Measurements from ENCODE around the gene MYH16. TPM values are rescaled to one million over a fixed set of nuclear protein-coding genes. Genes with fewer than 3 reads are reported as not detected.

The MYH16 gene
- total and polyA plus RNA-seq, 4 donors: not detected

GRCh38 chr7:99312316-99313203, 39.9 kb downstream of the MYH16 start:
- Histone ChIP-seq H3K9me3 (ENCODE audit: control insufficient read depth in 4 of 4, low read length in 3 of 4) (peaks cover 0 to 4% (median 0%) of the 10 kb centered on the region in 4 donors), H3K4me1 (ENCODE audit: control insufficient read depth in 4 of 4, insufficient read depth in 4 of 4, low read length in 3 of 4) (peaks cover 0 to 5% (median 2%) of the 10 kb centered on the region in 4 donors), H3K27ac (ENCODE audit: low read depth in 1 of 2, low read length in 2 of 2) (no peak overlapping the region), H3K9ac (ENCODE audit: low read depth in 1 of 2, low read length in 2 of 2) (peak overlapping the region in 1 of 2 donors; percentile 14), H3K36me3 (ENCODE audit: control insufficient read depth in 4 of 4, insufficient read depth in 3 of 4, low read depth in 1 of 4, low read length in 3 of 4) (no peaks in the 10 kb centered on the region), H3K4me3 (ENCODE audit: low read depth in 1 of 3, low read length in 3 of 3) (no peak overlapping the region), H3K27me3 (ENCODE audit: control insufficient read depth in 4 of 4, insufficient read depth in 4 of 4, low read length in 3 of 4) (no peaks in the 10 kb centered on the region)
- WGBS: 40% methylated on average over 16 of the region's 16 CpGs
- TF ChIP-seq RAD21 (IDR thresholded peaks at IDR 0.05) (peak; percentile 94 to 95), FOXA1 (IDR thresholded peaks at IDR 0.05) (no peak), HNF4A (conservative IDR thresholded peaks at IDR 0.05) (peak; percentile 13 to 32), CTCF (IDR thresholded peaks at IDR 0.05; ENCODE audit: low read depth, low read length, missing input control) (peak; percentile 92)
- peak; percentile 82 for DNase-seq (ENCODE audit: low spot score)

- H3K4me3 ChIP-seq (ENCODE audit: low read depth in 1 of 3, low read length in 3 of 3): no peak overlapping the region
- 25% methylated on average over 1 of the region's 1 CpG for WGBS
Observed at GRCh38 chr7:99313204-99313573, 40.5 kb downstream of the MYH16 start.

More at GRCh38 chr7:99313204-99313573, 40.5 kb downstream of the MYH16 start:
- TF ChIP-seq FOXA2 (IDR thresholded peaks at IDR 0.05): no peak
- no peak for TF ChIP-seq EGR1 (IDR thresholded peaks at IDR 0.05; ENCODE audit: low read depth in 2 of 2)
- TF ChIP-seq TAF1 (conservative IDR thresholded peaks at IDR 0.05): no peak
- no peak for TF ChIP-seq GABPA (IDR thresholded peaks at IDR 0.05 in 1 of 2, conservative IDR thresholded peaks at IDR 0.05 in 1 of 2)
- TF ChIP-seq MAX (IDR thresholded peaks at IDR 0.05): no peak
- no peak for TF ChIP-seq JUND (IDR thresholded peaks at IDR 0.05)
- no peak for TF ChIP-seq CTCF (IDR thresholded peaks at IDR 0.05; ENCODE audit: low read depth, low read length, missing input control)
- TF ChIP-seq YY1 (IDR thresholded peaks at IDR 0.05): no peak
- TF ChIP-seq ATF3 (IDR thresholded peaks at IDR 0.05): no peak
- DNase-seq (ENCODE audit: low spot score): no peak
- H3K4me1 ChIP-seq (ENCODE audit: control insufficient read depth in 4 of 4, insufficient read depth in 4 of 4, low read length in 3 of 4): peaks cover 0 to 5% (median 2%) of the 10 kb centered on the region in 4 donors
- H3K27me3 ChIP-seq (ENCODE audit: control insufficient read depth in 4 of 4, insufficient read depth in 4 of 4, low read length in 3 of 4): no peaks in the 10 kb centered on the region
- peak overlapping the region in 1 of 2 donors; percentile 14 for H3K9ac ChIP-seq (ENCODE audit: low read depth in 1 of 2, low read length in 2 of 2)
- no peaks in the 10 kb centered on the region for H3K36me3 ChIP-seq (ENCODE audit: control insufficient read depth in 4 of 4, insufficient read depth in 3 of 4, low read depth in 1 of 4, low read length in 3 of 4)
- peaks cover 0 to 4% (median 0%) of the 10 kb centered on the region in 4 donors for H3K9me3 ChIP-seq (ENCODE audit: control insufficient read depth in 4 of 4, low read length in 3 of 4)
- no peak overlapping the region for H3K27ac ChIP-seq (ENCODE audit: low read depth in 1 of 2, low read length in 2 of 2)
